Measurements from ENCODE around the gene CIBAR2. TPM values are rescaled to one million over a fixed set of nuclear protein-coding genes. Genes with fewer than 3 reads are reported as not detected.
A peak's percentile ranks its signal among the peaks of the same experiment; 100 is the strongest.

Gene CIBAR2
- total RNA-seq, 2 experiments from 2014 or later = not detected

- CTCF ChIA-PET = no interaction called here
- Mint-ChIP-seq H3K4me1 (ENCODE audit: low read depth) (peaks cover 10% of the 10 kb centered on the region), H3K27ac (no peak overlapping the region), H3K36me3 (ENCODE audit: low read depth) (no peaks in the 10 kb centered on the region), H3K27me3 (ENCODE audit: low read depth) (no peaks in the 10 kb centered on the region), H3K9me3 (no peaks in the 10 kb centered on the region), H3K4me3 (no peak overlapping the region)
- intact Hi-C loops (cut with micrococcal nuclease) = no loop called here
- no peak for DNase-seq
Measured at GRCh38 chr16:85081765-85082164, 30.5 kb downstream of the CIBAR2 start.

GRCh38 chr16:85081038-85081437, 31.2 kb downstream of the CIBAR2 start:
- Mint-ChIP-seq H3K27me3 (ENCODE audit: low read depth) (no peaks in the 10 kb centered on the region), H3K9me3 (no peaks in the 10 kb centered on the region), H3K4me3 (no peak overlapping the region), H3K36me3 (ENCODE audit: low read depth) (no peaks in the 10 kb centered on the region), H3K27ac (no peak overlapping the region), H3K4me1 (ENCODE audit: low read depth) (peaks cover 10% of the 10 kb centered on the region)
- DNase-seq = no peak
- CTCF ChIA-PET = no interaction called here
- intact Hi-C loops (cut with micrococcal nuclease) = no loop called here

- CTCF ChIA-PET = no interaction called here
- no peaks in the 10 kb centered on the region for H3K36me3 Mint-ChIP-seq (ENCODE audit: low read depth)
- DNase-seq = no peak
- no peaks in the 10 kb centered on the region for H3K9me3 Mint-ChIP-seq
- peaks cover 10% of the 10 kb centered on the region for H3K4me1 Mint-ChIP-seq (ENCODE audit: low read depth)
- H3K27me3 Mint-ChIP-seq (ENCODE audit: low read depth) = no peaks in the 10 kb centered on the region
- intact Hi-C loops (cut with micrococcal nuclease) = no loop called here
- no peak overlapping the region for H3K4me3 Mint-ChIP-seq
- H3K27ac Mint-ChIP-seq = no peak overlapping the region
Measured at GRCh38 chr16:85079785-85080570, 32.3 kb downstream of the CIBAR2 start.

- H3K36me3 Mint-ChIP-seq (ENCODE audit: low read depth) = peaks cover 1% of the 10 kb centered on the region
- H3K4me1 Mint-ChIP-seq (ENCODE audit: low read depth) = peaks cover 10% of the 10 kb centered on the region
- no peaks in the 10 kb centered on the region for H3K9me3 Mint-ChIP-seq
- no peaks in the 10 kb centered on the region for H3K27me3 Mint-ChIP-seq (ENCODE audit: low read depth)
- no peak overlapping the region for H3K27ac Mint-ChIP-seq
- no peak overlapping the region for H3K4me3 Mint-ChIP-seq
- intact Hi-C loops (cut with micrococcal nuclease) = no loop called here
- CTCF ChIA-PET = interaction anchor here (0.5 kb wide), 1 partner anchor 36 kb away, joined by 3 read pairs; no protein-coding TSS in a partner anchor
- no peak for DNase-seq
Measured at GRCh38 chr16:85078952-85079351, 33.3 kb downstream of the CIBAR2 start.

GRCh38 chr16:85078226-85078625, 34.0 kb downstream of the CIBAR2 start:
- CTCF ChIA-PET = interaction anchor here (0.5 to 0.6 kb wide), 2 partner anchors 37 to 203 kb away, joined by 3 to 5 read pairs; no protein-coding TSS in a partner anchor
- no peaks in the 10 kb centered on the region for H3K27me3 Mint-ChIP-seq (ENCODE audit: low read depth)
- intact Hi-C loops (cut with micrococcal nuclease) = no loop called here
- DNase-seq = no peak
- H3K9me3 Mint-ChIP-seq = no peaks in the 10 kb centered on the region
- peak overlapping the region; percentile 41 for H3K27ac Mint-ChIP-seq
- H3K4me1 Mint-ChIP-seq (ENCODE audit: low read depth) = peaks cover 8% of the 10 kb centered on the region
- H3K36me3 Mint-ChIP-seq (ENCODE audit: low read depth) = peaks cover 1% of the 10 kb centered on the region
- no peak overlapping the region for H3K4me3 Mint-ChIP-seq

- intact Hi-C loops (cut with micrococcal nuclease) = no loop called here
- CTCF ChIA-PET = interaction anchor here (0.6 kb wide), 1 partner anchor 204 kb away, joined by 5 read pairs; no protein-coding TSS in a partner anchor
- H3K4me1 Mint-ChIP-seq (ENCODE audit: low read depth) = peaks cover 3% of the 10 kb centered on the region
- H3K4me3 Mint-ChIP-seq = no peak overlapping the region
- H3K27ac Mint-ChIP-seq = peak overlapping the region; percentile 41
- H3K27me3 Mint-ChIP-seq (ENCODE audit: low read depth) = no peaks in the 10 kb centered on the region
- H3K36me3 Mint-ChIP-seq (ENCODE audit: low read depth) = peaks cover 1% of the 10 kb centered on the region
- DNase-seq = no peak
- H3K9me3 Mint-ChIP-seq = no peaks in the 10 kb centered on the region
Measured at GRCh38 chr16:85077576-85078125, 34.6 kb downstream of the CIBAR2 start.

- Mint-ChIP-seq H3K9me3 (no peaks in the 10 kb centered on the region), H3K4me1 (ENCODE audit: low read depth) (no peaks in the 10 kb centered on the region), H3K27ac (no peak overlapping the region), H3K27me3 (ENCODE audit: low read depth) (no peaks in the 10 kb centered on the region), H3K4me3 (no peak overlapping the region), H3K36me3 (ENCODE audit: low read depth) (peaks cover 1% of the 10 kb centered on the region)
- DNase-seq = no peak
- CTCF ChIA-PET = no interaction called here
- intact Hi-C loops (cut with micrococcal nuclease) = no loop called here
Measured at GRCh38 chr16:85077039-85077438, 35.2 kb downstream of the CIBAR2 start.

GRCh38 chr16:85075236-85075924, 36.9 kb downstream of the CIBAR2 start:
- H3K4me1 Mint-ChIP-seq (ENCODE audit: low read depth) = no peaks in the 10 kb centered on the region
- intact Hi-C loops (cut with micrococcal nuclease) = no loop called here
- no peak for DNase-seq
- H3K36me3 Mint-ChIP-seq (ENCODE audit: low read depth) = peaks cover 3% of the 10 kb centered on the region
- no peak overlapping the region for H3K27ac Mint-ChIP-seq
- no peaks in the 10 kb centered on the region for H3K27me3 Mint-ChIP-seq (ENCODE audit: low read depth)
- CTCF ChIA-PET = interaction anchor here (0.8 to 1.2 kb wide), 2 partner anchors 36 to 47 kb away, joined by 3 to 4 read pairs; partner anchors contain the start of gene KIAA0513
- H3K4me3 Mint-ChIP-seq = no peak overlapping the region
- H3K9me3 Mint-ChIP-seq = no peaks in the 10 kb centered on the region

- no peak for DNase-seq
- Mint-ChIP-seq H3K4me1 (ENCODE audit: low read depth) (no peaks in the 10 kb centered on the region), H3K4me3 (no peak overlapping the region), H3K27me3 (ENCODE audit: low read depth) (no peaks in the 10 kb centered on the region), H3K27ac (no peak overlapping the region), H3K9me3 (no peaks in the 10 kb centered on the region), H3K36me3 (ENCODE audit: low read depth) (peaks cover 3% of the 10 kb centered on the region)
- CTCF ChIA-PET = no interaction called here
- intact Hi-C loops (cut with micrococcal nuclease) = no loop called here
Measured at GRCh38 chr16:85074225-85074914, 37.9 kb downstream of the CIBAR2 start.

- Mint-ChIP-seq H3K4me3 (no peak overlapping the region), H3K4me1 (ENCODE audit: low read depth) (no peaks in the 10 kb centered on the region), H3K36me3 (ENCODE audit: low read depth) (peaks cover 3% of the 10 kb centered on the region), H3K27ac (no peak overlapping the region), H3K9me3 (no peaks in the 10 kb centered on the region), H3K27me3 (ENCODE audit: low read depth) (no peaks in the 10 kb centered on the region)
- intact Hi-C loops (cut with micrococcal nuclease) = no loop called here
- DNase-seq = no peak
- CTCF ChIA-PET = interaction anchor here (1.1 kb wide), 1 partner anchor 14 kb away, joined by 3 read pairs; no protein-coding TSS in a partner anchor
Measured at GRCh38 chr16:85072947-85073346, 39.3 kb downstream of the CIBAR2 start.

- intact Hi-C loops (cut with micrococcal nuclease) = no loop called here
- Mint-ChIP-seq H3K9me3 (no peaks in the 10 kb centered on the region), H3K4me3 (no peak overlapping the region), H3K36me3 (ENCODE audit: low read depth) (peaks cover 5% of the 10 kb centered on the region), H3K4me1 (ENCODE audit: low read depth) (no peaks in the 10 kb centered on the region), H3K27ac (no peak overlapping the region), H3K27me3 (ENCODE audit: low read depth) (no peaks in the 10 kb centered on the region)
- CTCF ChIA-PET = interaction anchor here (0.7 kb wide), 2 partner anchors 26 to 120 kb away, joined by 4 to 5 read pairs; no protein-coding TSS in a partner anchor
- no peak for DNase-seq
Measured at GRCh38 chr16:85072076-85072860, 40.0 kb downstream of the CIBAR2 start.
